HG03469 (cell line): ENCODE measurements around the gene RNF144A.

ENCODE experiments used
- ATAC-seq: cut with Tn5 transposase; IDR thresholded peaks from one replicate; pipeline ENCODE4 v1.9.1; 2021; ENCODE audit warnings: mild to moderate bottlenecking, moderate library complexity, moderate number of reproducible peaks; ENCODE audit not compliant: unreplicated experiment

Gene RNF144A

DNA sequence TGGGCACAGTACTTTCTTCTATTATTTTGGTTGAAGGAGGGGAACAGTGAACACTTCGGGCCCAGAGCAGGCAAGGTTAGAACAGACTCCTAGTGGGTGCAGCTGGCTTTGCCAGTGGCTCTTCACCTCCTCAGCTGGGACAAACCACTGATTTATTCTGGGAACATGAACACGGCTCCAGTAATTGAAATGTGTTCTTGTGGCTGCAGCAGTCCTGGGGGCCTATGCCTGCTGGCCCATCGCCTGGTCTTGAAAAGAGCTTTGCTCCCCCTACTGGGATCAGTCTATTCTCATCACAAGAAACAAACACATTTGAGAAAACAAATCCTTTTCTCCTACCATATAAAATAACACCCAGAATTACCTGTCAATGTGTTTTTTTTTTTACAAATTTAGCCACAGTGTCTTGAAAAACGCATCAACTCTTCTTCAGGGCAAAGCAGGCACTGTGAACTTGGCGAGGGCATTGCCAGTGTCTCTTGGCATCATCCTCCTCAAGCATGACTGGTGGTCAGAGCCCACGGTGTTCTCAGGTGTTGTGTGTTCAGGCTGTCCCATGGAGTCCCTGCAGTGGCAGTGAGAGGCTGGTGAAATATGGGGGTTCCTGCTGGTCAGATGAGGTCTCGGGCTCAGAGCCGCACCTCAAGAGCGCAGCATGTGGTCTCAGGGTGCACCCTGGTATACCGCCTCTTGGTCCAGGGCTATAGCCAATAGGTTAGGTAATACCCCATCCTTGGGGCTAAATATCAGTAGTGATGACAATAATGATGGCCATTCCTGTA is 51.3 kb downstream of the RNF144A start:
- no peak for ATAC-seq

DNA sequence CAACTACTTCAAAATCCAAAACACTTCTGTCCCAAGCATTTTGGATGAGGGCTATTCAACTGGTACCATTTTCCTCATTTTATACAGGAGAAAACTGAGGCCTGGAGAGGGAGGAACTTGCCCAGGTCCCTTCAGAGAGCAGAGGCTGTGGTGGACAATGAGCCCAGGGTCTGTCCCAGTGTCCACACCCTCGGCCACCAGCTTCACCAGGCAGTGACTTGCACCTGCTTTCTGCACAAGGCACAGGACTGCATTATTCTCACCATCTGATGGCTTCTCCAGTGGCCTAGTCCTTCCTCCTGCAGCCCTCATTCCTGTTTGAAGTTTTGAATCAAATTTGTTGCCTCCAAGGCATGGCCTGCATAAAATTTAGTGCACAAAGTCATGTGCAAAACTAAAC is 53.3 kb downstream of the RNF144A start:
- ATAC-seq, result no peak

DNA sequence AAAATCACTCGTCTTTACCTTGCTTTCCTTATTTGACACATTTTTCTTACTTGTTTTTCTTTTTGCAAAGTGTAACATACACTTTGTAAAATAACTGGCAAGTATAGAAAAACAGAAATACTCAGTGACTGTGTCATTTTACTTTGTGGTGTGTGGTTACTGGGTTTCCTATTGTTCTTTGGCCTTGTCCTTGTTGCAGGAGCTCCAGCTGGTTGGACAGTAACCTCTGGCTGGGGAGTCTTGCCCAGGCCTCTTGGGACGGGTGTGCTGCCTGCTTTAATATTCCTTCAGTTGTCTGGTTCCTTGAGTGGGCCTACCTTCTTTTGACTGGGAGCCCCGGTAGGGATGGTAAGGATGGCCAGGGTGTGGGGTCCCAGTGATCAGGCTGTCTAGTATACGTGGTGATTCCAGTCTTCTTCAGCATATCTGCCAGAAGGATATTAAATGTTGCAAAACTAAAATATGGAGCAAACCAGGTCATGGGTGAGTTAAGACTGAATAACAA is 53.8 kb downstream of the RNF144A start:
- no peak for ATAC-seq

DNA sequence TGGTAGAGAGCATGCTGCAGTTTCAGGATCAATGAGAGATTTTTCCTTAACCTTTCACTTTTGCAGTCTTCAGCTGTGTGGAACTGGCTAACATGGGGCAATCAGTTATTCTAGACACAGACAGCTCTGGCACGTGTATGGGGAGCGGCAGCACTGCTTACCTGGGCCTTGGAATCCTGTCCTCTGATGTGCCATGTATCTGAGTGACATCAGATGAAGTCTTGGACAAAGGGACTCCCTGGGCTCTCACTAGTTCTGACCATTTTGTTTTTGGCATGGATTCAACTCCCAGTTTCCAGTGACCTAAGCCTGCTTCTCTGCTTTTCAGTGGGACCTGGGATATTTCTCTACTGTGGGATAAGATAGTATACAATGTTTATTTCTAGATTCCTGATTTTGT is 54.3 kb downstream of the RNF144A start:
- ATAC-seq, result no peak

DNA sequence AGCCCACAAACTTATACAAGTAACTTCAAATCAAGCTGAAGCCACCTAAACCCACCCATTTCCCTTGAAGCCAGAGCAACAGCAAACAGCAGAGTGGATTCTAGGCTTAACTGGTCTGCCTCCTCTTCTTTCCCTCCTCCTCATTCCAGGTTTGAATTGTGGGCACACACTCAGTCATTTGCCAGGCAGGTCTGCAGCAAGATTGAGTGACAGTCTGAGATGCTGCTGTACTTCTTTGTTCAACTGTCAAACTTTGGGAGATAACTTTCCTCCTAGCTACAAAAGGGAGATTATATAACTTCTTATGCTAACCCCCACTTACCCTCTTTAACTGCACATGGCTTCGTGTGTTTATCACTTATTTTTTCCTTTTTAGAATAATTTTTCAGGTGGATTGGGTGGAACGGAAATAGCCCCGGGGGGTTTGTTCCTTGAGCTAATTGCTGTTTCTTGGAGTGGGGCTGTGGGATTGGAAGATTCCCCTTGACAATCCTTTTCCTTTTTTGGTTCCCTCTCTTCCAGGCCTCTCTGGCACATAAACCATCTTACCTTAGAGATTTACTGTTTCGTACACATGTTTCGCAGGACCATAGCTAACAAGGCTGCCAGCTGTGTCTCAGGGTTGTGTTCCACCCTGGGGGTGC is 55.0 kb downstream of the RNF144A start:
- no peak for ATAC-seq

DNA sequence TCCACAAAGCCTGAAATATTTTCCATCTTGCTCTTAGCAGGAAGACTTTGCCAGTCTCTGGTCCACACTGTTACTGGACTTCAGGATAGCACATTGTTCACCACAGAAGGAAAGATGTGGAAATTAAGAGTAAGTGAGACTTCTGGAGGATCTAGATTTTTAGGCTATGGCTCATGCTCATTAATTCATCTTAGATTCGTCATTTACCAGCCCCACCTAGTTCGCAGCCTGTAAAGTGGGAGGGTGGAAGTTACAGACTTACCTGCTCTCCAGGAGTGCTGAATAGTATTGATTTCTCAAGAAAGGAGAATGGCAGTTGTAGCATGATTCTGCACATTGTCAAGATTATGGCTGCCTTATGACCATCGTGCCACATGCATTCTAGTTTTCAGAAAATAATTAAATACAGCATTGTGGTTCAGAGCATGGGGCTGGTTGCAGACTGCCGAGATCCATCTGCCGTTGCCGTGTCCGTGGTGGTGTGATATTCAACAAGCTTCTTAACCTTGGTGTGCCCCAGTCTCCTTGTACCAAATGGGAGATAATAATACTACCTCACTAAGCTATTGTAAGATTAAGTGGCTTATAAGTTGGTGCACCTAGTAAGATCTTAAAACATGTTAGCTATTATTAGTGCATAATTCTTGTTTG is 56.8 kb downstream of the RNF144A start:
- ATAC-seq, result no peak

DNA sequence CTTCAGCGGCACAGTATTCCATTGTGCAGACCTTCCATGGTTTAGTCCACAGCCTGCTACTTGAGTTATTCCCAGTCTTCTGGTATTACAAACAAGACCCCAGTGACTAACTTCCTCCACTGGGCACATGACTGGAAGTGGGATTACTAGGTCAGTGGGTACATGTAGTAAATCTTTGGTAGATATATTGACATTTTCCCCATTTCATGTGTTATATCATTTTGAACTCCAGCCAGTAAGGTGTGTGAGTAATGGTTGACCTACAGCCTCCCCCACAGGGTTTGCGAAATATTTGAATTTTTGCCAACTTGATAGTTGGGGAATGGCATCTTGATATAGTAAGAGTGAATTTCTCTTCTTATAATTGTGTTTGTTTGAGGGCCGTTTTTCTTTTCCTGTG is 58.8 kb downstream of the RNF144A start:
- no peak for ATAC-seq

DNA sequence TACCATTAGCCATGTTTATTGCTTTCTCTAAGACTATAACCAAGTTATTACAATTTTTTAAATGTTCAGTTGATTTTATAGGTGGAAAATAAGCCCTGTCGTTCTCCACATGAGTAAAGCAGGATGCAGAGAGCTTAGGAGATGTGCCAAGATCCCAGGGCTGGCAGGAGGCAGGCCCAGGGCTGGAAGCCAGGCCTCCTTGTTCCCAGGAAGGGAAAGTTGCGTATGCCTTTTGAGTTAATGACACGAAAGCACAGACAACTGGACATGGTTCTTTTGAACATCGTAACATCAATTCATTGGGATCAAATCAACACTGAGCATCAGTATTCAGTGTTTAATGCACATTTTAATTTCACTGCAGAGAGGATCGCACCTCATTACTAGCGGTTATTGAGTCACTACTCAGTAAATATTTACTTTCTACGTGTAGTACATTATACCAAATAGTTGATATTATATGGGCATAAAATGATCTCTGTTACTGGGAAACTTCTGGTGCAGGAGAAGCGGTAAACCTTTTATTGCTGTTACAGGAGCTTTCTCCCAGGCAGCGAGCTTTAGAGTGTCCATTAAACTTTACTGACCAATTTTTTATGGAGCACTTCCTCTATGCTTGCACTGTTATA is 60.0 kb downstream of the RNF144A start:
- no peak for ATAC-seq

DNA sequence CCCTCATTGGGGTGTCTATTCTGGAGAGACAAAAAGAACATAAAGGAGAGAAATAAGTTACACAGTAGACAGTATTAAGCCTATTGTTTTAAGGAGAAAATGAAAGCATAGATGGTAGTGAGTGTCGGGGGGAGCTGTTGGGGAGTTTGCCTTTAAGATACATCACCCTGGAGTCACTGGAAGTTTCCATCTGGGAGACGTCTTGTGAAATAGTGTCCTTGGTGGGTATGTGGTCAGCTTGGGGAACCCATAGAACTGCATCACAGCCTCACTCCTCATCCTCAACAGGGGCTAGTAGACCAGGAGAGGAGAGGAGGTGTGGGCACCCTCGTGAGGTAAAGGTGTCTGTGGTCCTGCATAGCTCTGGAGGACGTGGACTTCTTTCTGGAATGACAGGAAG is 60.6 kb downstream of the RNF144A start:
- no peak for ATAC-seq

DNA sequence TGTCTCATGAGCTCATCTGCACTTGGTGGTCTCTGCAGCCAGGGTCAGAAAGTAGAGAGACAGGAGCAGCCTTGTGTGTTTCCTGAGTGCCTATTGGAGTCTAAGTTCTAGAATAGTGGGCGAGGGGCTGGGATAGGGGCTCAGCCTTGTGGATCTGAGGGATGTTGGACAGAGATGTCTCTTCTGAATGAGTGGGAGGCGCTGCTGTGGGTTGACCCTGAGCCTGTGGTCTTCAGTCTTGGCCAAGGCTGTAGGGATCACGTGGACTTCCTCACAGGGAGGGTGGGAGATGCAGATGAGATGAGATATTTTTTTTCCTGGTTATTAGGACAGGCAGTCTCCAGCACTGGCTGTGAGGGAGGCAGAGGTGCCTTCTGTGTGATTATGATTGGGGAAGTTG is 61.8 kb downstream of the RNF144A start:
- no peak for ATAC-seq

DNA sequence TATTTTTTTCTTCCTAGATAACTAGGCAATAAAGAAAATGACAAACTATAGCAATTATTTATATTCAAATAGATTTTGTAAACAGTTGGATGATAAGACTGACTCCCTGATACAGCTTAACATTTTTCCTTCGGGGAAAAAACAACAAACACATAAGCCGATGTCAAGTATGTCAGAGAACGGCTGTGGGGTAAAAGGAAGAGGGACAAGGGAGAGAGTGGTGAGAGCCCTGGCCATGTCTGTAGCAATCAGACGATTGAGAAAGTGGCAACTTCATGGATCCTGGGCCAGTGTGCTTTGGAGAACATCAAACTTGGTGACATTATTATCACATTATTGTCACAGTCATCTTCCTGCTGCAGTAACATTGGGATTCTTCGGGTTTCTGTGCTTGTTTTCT is 65.2 kb downstream of the RNF144A start:
- no peak for ATAC-seq

DNA sequence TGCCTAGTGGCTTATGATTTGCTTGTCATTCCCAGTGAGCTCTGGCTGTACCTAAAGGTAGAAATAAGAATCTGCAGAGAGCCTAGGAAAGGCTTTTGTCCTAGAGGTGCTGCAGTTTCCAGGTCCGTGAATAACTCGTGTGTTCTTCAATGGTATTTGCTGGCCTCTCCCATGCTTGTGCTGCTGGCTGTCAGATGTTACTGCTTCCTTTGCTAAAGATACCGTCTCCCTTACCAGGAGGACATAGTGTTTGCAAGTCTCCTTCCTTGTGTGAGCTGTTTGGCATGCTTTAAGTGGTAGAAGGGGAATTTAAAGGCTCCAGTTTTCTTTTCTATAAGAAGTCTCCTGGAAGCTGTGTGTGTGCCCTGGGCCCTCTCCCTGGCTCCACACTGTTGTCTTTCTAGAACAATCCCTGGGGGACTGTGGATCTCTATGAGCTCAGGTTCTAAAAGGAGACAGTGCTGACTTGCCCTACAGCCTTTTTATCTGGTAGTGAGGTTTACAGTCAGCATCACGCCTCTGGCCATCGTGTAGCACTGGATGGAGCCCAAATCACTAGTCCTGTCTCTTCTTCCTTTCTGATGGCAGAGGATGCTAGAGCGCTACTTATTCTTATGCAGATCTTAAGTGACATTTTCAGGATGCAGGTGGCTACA is 65.8 kb downstream of the RNF144A start:
- no peak for ATAC-seq

DNA sequence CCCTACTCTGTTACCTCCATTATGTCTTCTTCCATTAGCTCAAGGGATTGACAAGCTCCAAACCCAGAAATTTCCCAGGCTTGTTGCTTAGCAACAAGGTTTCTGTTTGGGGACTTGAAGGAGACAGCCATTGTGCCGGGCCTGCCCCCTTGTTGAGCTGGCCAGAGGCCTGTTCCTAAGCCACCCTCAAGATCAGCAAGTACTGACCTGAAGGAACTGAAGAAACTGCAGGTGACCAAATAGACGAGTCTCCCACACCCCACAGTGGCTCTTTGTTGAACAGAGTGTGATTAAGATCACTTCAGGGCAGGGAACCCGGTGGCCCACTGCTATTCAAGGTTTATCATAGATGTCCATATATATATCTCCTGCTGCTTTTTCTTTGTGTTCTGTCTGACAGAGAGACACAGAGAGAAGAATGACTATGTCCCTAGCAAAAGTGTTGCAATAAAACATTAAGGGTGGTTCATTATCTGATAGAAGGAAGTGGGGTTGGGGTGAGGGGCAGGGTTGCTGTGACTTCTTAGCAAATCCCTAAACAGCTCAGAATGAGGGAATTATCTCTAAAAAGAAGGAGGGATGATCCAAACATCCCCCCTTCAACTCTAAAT is 69.2 kb downstream of the RNF144A start:
- ATAC-seq, result no peak

DNA sequence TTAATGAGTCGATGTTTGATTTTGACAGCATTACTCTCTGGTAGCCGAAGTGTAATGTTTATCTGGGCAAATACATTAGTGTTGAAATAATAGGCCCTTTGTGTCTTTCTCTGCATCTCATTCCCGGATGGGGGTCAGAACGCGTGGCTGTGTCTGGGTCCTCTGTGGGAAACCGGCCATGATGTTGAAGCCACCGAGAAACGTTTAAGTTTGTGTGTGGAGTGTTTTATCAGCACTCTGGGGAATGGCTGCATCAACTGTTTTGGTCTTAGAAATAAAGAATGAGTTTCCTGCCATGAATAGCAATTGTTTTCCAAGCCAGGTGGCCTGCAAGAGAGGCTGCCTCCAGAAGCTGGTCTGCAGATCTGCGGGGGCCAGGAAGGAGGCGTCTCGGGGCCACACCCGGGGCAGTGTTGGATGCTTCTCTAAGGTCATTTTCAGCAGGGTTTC is 69.7 kb downstream of the RNF144A start:
- ATAC-seq, result no peak

DNA sequence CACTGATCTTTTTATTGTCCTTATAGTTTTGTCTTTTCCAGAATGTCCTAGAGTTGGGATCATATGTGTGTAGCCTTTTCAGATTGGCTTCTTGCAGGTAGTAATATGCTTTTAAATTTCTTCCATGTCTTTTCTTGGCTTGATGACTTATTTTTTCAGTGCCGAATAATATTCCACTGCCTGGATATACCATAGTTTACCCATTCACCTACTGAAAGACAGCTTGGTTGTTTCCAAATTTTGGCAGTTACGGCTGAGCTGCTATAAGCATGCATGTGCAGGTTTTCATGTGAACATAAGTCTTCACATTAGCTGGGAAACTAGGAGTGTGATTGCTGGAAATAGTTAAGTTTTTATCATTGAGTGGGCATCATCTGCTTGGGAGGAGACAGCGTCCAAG is 73.7 kb downstream of the RNF144A start:
- ATAC-seq, result no peak

DNA sequence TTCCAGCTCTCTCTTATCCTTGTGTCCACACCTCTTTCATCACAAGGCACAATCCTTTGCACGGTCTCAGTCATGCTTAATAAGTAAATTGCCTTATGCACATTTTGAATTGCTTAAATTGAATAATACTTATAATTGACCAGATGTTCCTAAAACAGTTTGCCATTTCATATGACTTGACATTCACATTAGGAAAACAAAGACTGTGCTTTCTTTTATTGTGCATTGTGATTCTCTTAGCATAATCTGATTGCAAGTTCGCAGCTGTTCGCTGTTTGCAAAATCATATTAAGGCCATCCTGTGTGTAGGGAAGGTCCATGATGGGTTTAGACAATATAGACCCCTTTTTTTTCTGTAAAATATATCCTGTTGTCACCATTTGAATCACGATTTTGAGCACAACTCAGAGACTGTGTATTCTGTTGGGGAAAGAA is 75.6 kb downstream of the RNF144A start:
- ATAC-seq, result no peak

DNA sequence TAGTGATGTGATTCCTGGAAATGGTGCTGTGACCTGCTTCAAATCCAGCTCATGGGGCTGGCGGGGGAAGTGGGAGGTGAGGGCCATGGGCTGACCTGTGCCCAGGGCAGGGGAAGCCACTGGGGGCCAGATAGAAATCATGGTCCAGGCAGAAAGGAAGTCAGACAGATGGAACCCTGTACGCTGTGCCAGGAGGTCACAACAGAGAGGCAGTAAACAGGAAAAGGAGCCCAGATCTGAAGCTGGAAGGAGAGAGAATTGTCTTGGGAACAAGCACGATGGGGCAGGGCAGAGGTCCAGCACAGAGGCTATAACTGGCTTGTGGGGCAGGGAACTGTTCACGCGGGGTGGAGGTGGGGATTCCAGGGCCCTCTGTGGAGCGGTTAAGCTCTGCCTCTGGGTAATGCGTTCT is 76.0 kb downstream of the RNF144A start:
- no peak for ATAC-seq

DNA sequence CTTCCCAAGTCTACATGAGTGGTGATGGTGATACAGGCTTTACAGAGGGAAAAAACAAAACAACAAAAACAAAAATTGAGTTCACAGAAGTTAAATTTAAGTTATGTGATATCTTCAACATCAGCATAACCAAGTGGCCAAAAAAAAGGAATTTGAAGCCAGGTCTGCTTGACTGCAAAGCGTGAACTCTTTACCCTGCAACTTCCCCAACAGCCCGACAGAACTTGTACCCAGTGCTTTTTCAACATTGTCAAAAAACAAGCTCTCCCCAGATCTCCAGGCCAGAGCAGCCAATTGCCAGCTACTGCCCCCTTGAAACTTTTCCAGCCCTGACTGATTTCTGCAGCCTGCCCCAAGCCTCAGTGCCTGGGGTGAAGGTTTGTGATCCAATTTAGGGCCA is 76.7 kb downstream of the RNF144A start:
- ATAC-seq, result no peak

DNA sequence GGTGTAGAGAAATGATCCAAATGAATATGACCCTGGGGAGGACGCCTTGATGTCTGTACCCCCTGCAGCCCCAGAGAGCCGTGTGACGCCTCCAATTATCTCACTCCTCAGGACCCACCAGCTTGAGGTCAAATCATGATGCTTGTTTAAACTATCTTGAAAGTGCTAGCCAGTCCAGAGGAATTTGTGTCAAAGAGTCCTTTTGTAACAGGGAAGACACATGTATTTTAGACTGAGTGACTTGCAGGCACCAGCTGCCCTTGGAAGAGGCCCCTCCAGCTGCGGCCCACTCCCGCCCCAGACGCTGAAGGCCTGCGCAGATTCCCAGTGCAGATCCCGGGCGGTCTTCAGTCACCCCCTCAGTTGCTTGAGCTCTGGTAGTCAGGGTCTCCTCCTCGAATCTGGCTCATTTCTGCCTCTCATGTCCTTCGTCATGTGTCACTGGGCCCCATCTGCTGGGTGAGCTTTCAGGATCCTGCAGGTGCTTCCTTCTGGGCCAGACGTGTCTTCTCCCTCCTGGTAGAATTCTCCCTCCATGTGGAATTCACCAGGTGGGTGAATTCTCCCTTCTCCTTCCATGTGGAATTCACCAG is 77.4 kb downstream of the RNF144A start:
- no peak for ATAC-seq
